Measurements from ENCODE around the gene WWOX.

WWOX gene

DNA sequence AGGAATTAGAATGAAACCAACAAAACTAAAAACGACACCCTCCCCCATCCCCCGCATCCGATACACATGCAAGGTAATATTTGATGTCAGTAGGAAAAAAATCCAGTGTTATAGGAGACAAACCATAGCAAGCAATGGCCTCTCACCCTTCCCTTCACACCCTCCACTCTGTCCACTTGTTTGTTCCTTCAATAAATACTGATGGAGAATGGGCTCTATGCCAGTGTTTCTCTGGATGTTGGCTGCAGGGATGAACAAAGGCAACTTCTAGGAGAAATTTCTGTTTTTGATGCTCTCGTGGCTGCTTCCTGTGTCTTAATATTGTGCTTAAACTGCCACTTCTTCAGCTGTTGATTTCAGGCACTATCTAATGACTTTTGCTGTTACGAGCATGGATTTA is 98.8 kb downstream of the WWOX start:
- no peak for DNase-seq

DNA sequence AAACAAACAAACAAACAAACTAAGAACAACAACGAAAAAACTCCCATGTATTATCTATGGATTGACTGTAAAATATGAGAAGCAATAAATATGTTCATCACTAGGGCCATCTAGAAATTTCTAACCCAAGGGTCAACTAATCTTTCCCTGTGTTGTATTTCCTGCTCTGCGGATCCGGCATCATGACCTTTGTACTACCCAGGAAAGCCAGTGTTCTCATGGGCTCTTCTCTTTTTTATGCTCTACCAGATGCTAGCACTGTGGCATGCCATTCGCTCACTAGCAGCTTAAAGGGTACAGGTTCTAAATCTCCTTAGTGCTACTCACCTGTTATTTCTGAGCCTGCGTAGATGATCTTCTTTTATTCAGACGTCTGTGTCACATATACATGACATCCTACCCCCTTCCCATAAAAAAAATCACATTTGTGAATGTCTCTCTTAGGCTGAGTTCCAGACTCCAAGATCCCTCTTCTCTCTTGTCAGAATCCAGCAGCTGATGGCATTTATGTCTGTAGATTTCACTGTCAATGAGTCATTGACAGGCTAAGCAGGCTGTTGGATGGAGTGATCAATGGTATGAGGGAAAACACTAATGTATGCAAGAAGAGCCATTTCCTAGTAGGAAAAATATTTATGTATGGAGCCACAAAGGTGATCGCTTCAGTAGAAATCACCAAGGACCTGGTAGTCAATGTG is 100.0 kb downstream of the WWOX start:
- no peak for DNase-seq

- DNase-seq, result no peak
These were observed 100.6 kb downstream of the WWOX start for GRCh38 chr16:78200023-78200389.

DNA sequence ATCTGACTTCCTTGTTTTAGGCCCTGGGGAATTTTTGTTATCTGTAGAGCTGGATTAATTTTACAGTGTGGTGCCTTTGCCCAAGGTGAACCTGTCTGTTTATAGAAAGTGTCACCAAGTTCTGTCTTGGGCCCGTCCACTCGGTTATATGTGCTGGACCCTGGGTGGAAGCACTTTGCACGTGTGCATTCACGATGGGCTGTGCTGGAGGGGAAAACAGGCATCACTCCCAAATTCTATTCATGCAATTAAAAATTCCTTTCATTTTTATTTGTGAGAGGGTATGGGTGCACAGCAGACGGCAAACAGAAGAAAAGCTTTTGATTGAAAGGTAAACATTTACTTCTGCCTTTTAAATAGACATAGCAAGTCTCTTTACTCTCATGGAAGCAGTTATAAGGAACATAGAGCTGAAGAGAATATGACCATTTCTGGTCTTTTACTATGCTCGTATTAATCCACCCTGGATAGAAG is 101.2 kb downstream of the WWOX start:
- no peak for DNase-seq

DNA sequence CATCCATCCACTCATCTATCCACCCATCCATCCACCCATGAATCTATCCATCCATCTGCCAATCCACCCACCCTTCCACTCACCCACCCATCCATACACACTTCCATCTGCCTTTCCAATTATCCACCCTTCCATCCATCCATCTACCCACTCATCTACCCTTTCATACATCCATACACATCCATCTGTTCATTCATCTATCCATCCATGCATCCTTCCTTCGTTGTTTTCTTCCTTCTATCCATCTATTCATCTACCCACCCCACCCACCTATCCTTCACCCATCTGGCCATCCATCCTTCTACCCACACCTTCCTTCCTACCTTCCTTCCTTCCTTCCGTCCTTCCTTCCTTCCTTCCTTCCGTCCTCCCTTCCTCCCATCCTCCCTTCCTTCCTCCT is 106.1 kb downstream of the WWOX start:
- no peak for DNase-seq

DNA sequence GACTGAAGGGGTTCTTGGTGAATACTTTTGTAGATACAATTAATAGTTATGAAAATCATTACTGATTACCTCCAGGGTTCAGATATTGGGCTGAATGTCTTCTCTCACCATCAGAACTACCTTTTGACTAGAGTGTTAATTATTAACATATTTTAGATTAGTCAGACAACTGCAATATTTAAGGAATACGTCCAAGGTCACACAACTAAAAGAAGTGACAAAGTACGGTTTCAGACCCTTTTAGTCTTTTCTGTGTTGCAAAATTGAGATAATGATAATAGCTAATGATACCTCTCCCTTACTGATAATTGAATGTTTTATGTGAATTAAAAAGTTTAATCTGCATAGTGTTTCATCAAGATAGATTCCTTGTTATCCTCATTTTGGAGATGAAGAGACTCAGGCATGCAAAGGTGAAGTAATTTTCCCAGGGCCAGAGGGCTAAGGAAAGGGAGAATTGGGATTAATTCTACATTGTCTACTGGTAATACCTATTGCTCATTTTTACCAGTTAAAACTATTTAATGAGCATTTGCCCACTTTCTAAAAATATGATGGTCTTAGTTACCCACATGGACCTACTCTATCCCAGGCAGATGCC is 107.3 kb downstream of the WWOX start:
- DNase-seq, result no peak

DNA sequence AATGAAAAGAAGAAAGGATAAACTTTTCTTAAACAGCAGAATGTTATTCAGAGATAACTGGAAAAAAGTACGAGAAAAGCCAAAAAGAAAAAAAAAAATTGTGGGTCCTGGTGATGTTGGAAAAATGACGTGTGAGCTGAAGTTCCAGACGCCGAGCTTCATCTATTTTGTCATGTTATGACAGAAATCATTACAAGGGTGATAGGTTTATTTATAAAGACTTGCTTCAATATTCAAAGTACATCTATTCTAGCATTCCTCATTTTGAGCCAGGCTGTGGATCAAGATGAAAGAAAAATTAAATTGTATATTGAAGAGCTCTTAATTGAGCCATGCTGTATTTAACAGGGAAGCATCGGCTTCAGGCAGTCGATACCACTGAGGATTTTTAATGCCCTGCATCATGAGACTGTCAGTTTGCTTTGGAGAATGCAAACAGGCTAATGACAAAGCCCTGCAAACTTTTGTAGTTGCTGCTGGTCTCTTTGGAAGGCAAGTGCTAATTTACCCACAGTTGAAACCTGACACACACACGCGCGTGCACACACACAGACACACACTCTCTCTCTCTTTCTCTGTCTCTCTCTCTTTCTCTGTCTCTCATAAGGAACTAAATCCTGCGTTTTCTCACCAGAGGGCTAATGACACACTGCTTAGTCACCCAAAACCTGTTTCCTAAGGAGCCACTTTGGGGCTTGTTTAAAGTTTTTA is 110.7 kb downstream of the WWOX start:
- DNase-seq, result no peak

DNA sequence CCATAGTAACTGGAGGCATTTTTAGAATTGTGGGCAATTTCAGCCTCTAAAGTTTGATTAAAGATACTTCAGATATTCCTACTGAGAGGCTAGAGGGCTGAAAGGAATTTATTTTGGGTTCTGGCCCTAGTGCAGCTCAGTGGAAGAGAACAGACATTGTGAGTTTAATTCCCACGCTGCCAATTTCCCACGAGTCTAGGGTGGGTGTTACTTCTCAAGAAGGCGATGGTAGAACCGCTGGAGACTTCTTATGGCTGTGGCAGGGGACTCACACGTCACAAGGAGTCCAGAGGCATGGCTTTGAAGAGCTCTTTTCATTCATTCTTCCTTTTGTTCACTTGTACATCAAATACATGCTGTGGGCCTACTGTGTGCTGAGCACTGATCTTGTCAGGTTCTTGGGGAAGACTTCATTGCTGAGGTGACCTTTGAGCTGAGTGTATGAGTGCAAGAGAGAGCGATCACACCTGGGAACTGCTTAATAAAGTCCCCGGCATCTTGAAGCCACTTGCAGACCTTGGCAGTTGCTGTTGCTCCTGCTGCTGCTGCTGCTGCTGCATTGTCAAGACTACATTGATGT is 111.7 kb downstream of the WWOX start:
- DNase-seq, result no peak

- DNase-seq, result no peak
These were observed 112.5 kb downstream of the WWOX start for GRCh38 chr16:78211946-78212345.

GRCh38 chr16:78212674-78213073 is 113.2 kb downstream of the WWOX start:
- no peak for DNase-seq

GRCh38 chr16:78213751-78214150 is 114.3 kb downstream of the WWOX start:
- no peak for DNase-seq

- DNase-seq, result no peak
These were observed 115.8 kb downstream of the WWOX start for GRCh38 chr16:78215222-78215621.

GRCh38 chr16:78216166-78216745 is 116.8 kb downstream of the WWOX start:
- no peak for DNase-seq

- DNase-seq, result no peak
These were observed 117.8 kb downstream of the WWOX start for GRCh38 chr16:78217276-78217675.

DNA sequence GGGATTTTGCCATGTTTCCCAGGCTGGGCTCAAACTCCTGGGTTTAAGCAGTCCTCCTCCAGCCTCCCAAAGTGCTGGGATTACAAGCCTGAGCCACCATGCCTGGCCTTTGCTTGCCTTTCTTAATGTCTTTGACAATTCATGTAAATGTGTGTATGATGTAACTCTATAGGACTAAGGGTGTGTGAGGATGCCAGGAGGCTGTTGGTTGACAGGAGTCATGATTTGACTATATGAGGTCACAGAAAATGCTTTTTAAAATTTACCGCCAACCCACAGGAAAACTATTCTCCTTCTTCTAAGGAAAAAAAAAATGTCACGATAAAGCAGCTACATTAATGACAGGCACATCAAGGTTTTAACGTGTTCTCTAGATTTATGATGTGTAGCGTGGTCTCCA is 118.8 kb downstream of the WWOX start:
- DNase-seq, result no peak

DNA sequence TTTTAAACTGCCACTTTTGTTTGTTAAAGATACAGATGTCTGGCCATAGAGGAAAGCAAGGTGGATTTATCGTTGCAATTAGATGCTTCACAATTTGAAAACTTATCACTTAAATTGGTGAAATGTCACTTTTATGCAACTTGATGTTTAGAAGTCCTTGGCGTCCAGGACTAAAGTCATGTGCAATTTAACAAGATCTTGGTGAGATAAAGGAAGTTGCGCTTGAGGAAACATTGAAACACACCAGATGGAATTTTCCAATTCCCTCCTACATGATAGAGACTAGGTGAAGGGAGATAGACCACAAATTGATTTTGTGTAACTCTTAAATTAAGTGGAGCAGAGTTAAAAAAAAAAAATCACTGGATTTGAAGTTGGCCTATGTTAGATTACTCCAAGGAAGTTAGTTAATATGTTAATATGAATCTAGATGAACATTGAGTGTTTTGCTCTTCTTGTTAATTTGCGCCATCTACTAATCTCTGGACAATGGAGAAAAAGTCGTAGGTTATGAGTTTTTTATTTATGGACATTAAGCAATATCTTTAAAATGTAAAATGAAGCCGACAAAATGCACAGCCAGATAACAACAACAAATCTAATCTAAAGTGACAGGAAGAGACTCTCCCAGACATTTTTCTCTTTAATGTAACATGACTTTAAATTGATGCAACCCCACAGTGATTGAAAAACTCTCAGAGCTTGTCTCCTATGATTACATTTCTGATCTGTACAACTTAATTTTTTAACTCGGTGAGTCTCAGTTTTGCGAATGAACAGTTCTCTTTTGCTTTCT is 119.6 kb downstream of the WWOX start:
- DNase-seq, result no peak

DNA sequence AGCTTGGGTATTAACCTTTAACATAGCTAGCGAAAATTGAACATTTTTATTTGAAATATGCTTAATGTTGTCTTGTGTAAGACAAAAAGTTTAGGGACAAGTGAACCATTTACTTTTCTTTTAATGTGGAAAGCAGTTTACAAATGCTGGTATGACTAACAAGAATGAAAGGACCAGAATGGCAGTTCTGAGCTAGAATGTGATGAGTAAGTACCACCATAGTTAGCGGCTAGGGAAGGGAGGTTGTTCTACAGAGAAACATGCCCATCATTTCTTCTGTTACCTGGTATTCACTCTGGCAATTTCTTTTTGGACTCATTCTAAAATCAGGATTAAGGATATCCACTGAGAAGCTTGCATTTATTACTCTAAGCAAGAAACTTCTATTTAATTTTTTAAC is 121.1 kb downstream of the WWOX start:
- no peak for DNase-seq

- no peak for DNase-seq
These were observed 122.4 kb downstream of the WWOX start for GRCh38 chr16:78221892-78222291.

DNA sequence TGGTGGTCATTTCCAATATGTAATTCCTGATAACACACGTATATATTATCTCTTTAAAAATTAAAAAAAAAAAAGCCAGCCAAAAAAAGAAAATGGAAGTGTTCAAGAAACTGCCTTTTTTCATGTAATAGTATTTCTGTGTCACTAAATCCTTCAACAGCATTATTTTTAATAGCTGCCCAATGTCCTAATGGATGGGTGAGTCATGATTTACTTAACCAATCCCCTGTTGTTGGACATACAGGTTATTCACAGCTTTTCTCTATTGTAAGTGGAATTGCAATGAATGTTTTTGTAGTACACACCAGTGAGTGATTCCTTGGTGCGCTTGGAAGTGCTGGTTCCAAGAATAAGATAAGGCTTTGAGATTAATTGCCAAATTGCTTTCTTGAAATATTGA is 124.9 kb downstream of the WWOX start:
- no peak for DNase-seq

- no peak for DNase-seq
These were observed 126.5 kb downstream of the WWOX start for GRCh38 chr16:78225919-78226318.

- peak; percentile 39 to 54 for DNase-seq
These were observed 128.4 kb downstream of the WWOX start for GRCh38 chr16:78227855-78228254.

DNA sequence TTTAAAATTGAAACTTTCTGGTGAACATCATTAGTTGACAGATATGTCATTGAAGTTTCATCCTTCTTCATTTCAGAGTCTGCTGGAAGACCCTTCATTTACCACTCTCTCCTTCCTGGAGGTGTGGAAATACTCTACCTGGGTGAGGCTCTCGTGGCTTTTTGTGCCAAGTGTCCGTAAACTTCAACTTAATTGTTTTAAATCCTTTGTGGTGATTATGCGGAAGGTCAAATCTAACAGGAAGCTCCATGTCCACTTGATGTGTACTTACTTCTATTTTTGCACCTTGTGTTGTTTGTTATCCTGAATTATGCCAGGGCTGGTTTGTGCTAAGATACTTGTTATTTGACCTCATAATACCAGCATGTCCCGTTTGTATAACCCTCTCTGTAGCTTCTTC is 129.2 kb downstream of the WWOX start:
- no peak for DNase-seq

DNA sequence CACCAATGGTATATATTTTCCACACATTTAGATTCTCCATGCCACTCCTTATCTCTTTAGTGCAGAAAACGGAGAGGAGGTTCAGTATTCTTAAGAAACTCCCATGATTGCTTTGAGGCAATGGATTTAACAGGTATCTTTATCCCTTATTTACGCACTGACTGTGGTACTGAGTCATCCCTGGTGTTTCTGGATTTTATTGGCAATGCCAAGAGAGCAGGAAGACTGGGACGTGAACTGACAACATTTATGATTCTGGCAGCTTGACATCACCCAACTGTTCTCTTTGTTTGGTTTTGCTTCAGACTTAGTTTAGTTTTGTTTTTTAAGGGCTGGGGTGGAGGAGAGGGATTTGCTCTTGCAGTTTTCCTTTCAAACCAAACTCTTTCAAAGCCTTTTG is 131.4 kb downstream of the WWOX start:
- no peak for DNase-seq
